ENCODE results near the gene ARHGAP12. TPM values are rescaled to one million over a fixed set of nuclear protein-coding genes. Genes with fewer than 3 reads are reported as not detected.

ARHGAP12 gene
- total RNA-seq, 1 experiment from 2014 or later, result 39.5 TPM

DNA sequence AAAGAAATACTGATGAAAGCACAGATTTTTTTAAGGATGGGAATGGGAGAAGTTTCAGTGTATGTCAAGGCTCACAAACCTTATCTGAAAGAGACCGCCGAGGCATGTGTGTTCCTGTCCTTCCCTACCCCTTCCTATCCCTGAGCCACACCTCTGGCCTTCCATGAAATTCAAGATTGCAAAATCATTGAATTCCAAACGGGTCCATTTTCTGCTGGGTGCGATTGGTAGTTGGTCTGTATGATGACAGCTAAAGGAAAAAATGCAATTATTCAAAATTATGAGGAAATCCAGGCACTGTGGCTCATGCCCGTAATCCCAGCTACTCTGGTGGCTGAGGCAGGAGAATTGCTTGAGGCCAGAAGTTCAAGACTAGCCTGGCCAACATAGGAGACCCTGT lies 170.1 kb downstream of the ARHGAP12 start (continued):
- TF ChIP-seq, protein P1, sequence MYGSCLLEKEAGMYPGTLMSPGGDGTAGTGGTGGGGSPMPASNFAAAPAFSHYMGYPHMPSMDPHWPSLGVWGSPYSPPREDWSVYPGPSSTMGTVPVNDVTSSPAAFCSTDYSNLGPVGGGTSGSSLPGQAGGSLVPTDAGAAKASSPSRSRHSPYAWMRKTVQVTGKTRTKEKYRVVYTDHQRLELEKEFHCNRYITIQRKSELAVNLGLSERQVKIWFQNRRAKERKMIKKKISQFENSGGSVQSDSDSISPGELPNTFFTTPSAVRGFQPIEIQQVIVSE (CRISPR knock-in tag; IDR thresholded peaks at IDR 0.05; ENCODE audit: borderline replicate concordance), result no peak
- TF ChIP-seq, protein P2, sequence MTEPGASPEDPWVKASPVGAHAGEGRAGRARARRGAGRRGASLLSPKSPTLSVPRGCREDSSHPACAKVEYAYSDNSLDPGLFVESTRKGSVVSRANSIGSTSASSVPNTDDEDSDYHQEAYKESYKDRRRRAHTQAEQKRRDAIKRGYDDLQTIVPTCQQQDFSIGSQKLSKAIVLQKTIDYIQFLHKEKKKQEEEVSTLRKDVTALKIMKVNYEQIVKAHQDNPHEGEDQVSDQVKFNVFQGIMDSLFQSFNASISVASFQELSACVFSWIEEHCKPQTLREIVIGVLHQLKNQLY (CRISPR knock-in tag; IDR thresholded peaks at IDR 0.05), result no peak

DNA sequence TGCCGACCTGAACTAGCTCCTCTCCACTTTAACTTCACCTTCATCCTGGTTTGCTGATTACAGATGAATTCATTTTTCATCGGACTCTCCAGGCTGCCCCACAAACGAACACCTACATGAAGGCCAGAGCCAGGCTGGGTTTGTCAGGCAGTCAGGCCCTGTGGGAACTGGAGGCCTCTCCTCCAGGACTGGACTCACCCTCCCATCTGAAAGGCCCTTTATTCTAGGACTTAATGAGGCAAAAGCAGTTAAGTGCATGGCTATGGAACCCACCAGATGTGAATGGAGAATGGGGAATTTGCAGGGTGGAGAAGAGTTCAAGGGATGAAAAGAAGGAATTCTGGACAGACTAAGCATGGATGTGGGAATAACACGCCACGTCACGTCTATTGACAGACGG lies 170.8 kb downstream of the ARHGAP12 start:
- DNase-seq (ENCODE audit: low spot score) (no peak), ATAC-seq (no peak)
- H3K4me1 Mint-ChIP-seq, result peaks cover 67% of the 10 kb centered on the region
- ChIA-PET CTCF (no interaction called here), POLR2A (no interaction called here)
- H3K4me3 Mint-ChIP-seq, result peak overlapping the region; percentile 37
- peaks cover 14% of the 10 kb centered on the region for H3K36me3 Mint-ChIP-seq
- H3K9me3 Mint-ChIP-seq, result peaks cover 8% of the 10 kb centered on the region
- peaks cover 7% of the 10 kb centered on the region for H3K27me3 Mint-ChIP-seq (ENCODE audit: low read depth)
- peak overlapping the region; percentile 79 for H3K27ac Mint-ChIP-seq
- TF ChIP-seq E2F4 (CRISPR knock-in tag; IDR thresholded peaks at IDR 0.05; ENCODE audit: borderline replicate concordance, low read depth) (no peak), KAT7 (CRISPR knock-in tag; IDR thresholded peaks at IDR 0.05; ENCODE audit: borderline replicate concordance) (no peak), USF2 (CRISPR knock-in tag; IDR thresholded peaks at IDR 0.05) (no peak), ZNF232 (CRISPR knock-in tag; IDR thresholded peaks at IDR 0.05) (no peak), ZNF317 (CRISPR knock-in tag; IDR thresholded peaks at IDR 0.05; ENCODE audit: borderline replicate concordance, low read depth) (no peak), NFE2L1 (CRISPR knock-in tag; IDR thresholded peaks at IDR 0.05) (no peak), SMAD3 (CRISPR knock-in tag; IDR thresholded peaks at IDR 0.05; ENCODE audit: borderline replicate concordance) (no peak), ERG (CRISPR knock-in tag; IDR thresholded peaks at IDR 0.05) (no peak), SP1 (CRISPR knock-in tag; conservative IDR thresholded peaks at IDR 0.05) (no peak), GRHL2 (CRISPR knock-in tag; IDR thresholded peaks at IDR 0.05; ENCODE audit: insufficient replicate concordance, severe bottlenecking) (no peak), ZNF138 (CRISPR knock-in tag; conservative IDR thresholded peaks at IDR 0.05) (no peak), HMGXB4 (CRISPR knock-in tag; IDR thresholded peaks at IDR 0.05) (no peak), NR1H2 (CRISPR knock-in tag; IDR thresholded peaks at IDR 0.05) (no peak), ARID4B (CRISPR knock-in tag; IDR thresholded peaks at IDR 0.05; ENCODE audit: borderline replicate concordance) (no peak), CREM (CRISPR knock-in tag; IDR thresholded peaks at IDR 0.05) (no peak)
- TF ChIP-seq, protein P3, sequence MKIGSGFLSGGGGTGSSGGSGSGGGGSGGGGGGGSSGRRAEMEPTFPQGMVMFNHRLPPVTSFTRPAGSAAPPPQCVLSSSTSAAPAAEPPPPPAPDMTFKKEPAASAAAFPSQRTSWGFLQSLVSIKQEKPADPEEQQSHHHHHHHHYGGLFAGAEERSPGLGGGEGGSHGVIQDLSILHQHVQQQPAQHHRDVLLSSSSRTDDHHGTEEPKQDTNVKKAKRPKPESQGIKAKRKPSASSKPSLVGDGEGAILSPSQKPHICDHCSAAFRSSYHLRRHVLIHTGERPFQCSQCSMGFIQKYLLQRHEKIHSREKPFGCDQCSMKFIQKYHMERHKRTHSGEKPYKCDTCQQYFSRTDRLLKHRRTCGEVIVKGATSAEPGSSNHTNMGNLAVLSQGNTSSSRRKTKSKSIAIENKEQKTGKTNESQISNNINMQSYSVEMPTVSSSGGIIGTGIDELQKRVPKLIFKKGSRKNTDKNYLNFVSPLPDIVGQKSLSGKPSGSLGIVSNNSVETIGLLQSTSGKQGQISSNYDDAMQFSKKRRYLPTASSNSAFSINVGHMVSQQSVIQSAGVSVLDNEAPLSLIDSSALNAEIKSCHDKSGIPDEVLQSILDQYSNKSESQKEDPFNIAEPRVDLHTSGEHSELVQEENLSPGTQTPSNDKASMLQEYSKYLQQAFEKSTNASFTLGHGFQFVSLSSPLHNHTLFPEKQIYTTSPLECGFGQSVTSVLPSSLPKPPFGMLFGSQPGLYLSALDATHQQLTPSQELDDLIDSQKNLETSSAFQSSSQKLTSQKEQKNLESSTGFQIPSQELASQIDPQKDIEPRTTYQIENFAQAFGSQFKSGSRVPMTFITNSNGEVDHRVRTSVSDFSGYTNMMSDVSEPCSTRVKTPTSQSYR (CRISPR knock-in tag; IDR thresholded peaks at IDR 0.05), result no peak
- TF ChIP-seq, protein P4, sequence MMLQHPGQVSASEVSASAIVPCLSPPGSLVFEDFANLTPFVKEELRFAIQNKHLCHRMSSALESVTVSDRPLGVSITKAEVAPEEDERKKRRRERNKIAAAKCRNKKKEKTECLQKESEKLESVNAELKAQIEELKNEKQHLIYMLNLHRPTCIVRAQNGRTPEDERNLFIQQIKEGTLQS (CRISPR knock-in tag; conservative IDR thresholded peaks at IDR 0.05), result no peak
